ENCODE measurements around the gene KLF9. TPM values are rescaled to one million over a fixed set of nuclear protein-coding genes. Genes with fewer than 3 reads are reported as not detected.

The KLF9 gene
- polyA plus RNA-seq, 2 donors = 5.8 to 9.0 TPM

DNA sequence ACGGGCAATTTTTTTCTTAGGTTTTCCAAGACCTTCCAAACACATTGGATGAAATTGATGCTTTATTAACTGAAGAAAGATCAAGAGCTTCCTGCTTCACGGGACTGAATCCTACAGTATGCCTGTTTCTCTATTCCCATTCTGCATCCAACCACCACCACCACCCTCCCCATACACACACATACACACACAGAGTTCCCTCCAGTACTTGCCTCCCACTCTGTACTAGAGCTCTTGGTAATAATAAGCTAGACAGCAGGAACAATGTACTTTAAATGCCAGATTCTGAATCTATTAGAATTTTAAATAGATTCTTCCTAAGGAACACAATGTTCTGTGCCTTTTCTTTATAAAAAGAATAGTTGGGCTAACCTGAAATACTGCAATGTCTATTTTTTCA, 67.4 kb downstream of the KLF9 start:
- Histone ChIP-seq H3K4me3 (ENCODE audit: low read depth in 1 of 2, low read length in 2 of 2) (no peak overlapping the region), H3K9me3 (ENCODE audit: control insufficient read depth in 2 of 2, insufficient read depth in 1 of 2, low read depth in 1 of 2, low read length in 1 of 2) (no peaks in the 10 kb centered on the region), H3K27ac (ENCODE audit: low read depth in 2 of 2, low read length in 1 of 2) (no peak overlapping the region), H3K36me3 (ENCODE audit: control insufficient read depth in 2 of 2, insufficient read depth in 2 of 2, low read length in 1 of 2) (peaks cover 0 to 2% of the 10 kb centered on the region in 2 donors), H3K4me1 (ENCODE audit: control insufficient read depth in 2 of 2, insufficient read depth in 2 of 2, low read length in 1 of 2) (no peaks in the 10 kb centered on the region), H3K27me3 (ENCODE audit: control insufficient read depth in 1 of 2, insufficient read depth in 2 of 2, low read length in 2 of 2) (no peaks in the 10 kb centered on the region)
- WGBS, 2 donors = 86% methylated on average over 2 of the region's 2 CpGs

- Histone ChIP-seq H3K27me3 (ENCODE audit: control insufficient read depth in 1 of 2, insufficient read depth in 2 of 2, low read length in 2 of 2) (no peaks in the 10 kb centered on the region), H3K9me3 (ENCODE audit: control insufficient read depth in 2 of 2, insufficient read depth in 1 of 2, low read depth in 1 of 2, low read length in 1 of 2) (no peaks in the 10 kb centered on the region), H3K4me3 (ENCODE audit: low read depth in 1 of 2, low read length in 2 of 2) (no peak overlapping the region), H3K36me3 (ENCODE audit: control insufficient read depth in 2 of 2, insufficient read depth in 2 of 2, low read length in 1 of 2) (peaks cover 0 to 3% of the 10 kb centered on the region in 2 donors), H3K27ac (ENCODE audit: low read depth in 2 of 2, low read length in 1 of 2) (no peak overlapping the region), H3K4me1 (ENCODE audit: control insufficient read depth in 2 of 2, insufficient read depth in 2 of 2, low read length in 1 of 2) (no peaks in the 10 kb centered on the region)
- WGBS, 2 donors = 2% methylated on average over 1 of the region's 1 CpG
Observed at GRCh38 chr9:70340572-70340971, 73.9 kb downstream of the KLF9 start.

Other genes with a start within 250 kb of the KLF9 start
- gene SMC5, start 155.7 kb downstream of the KLF9 start, polyA plus RNA-seq = 1 to 10 TPM; 8.9 to 9.5 TPM